B cell (primary cell): ENCODE results near the gene SYNE1. TPM values are rescaled to one million over a fixed set of nuclear protein-coding genes. Genes with fewer than 3 reads are reported as not detected.

Experiments used
- ATAC-seq: fragments of 200-7000 bp; cut with Tn5 transposase; one replicate; pipeline ENCODE4 v1.10.0; 2021; ENCODE audit warnings: low read depth, mild to moderate bottlenecking, moderate number of reproducible peaks, moderate library complexity
- CTCF ChIA-PET: fragments of 350-600 bp; sonication (Branson Sonifier 250); formaldehyde crosslinking; loops from one replicate; lab custom pipeline; 2021; ENCODE audit warnings: antibody characterized with exemption, inconsistent platforms; lab: Charles Lee
- POLR2A ChIA-PET: fragments of 350-600 bp; sonication (Branson Sonifier 250); formaldehyde crosslinking; loops from one replicate; lab custom pipeline; 2021; ENCODE audit warnings: antibody characterized with exemption; lab: Charles Lee
- DNase-seq: peaks from one replicate; pipeline ENCODE4 v3.0.0; 2013
- H2AFZ ChIP-seq: 2 replicates; pipeline ENCODE4 v1.6.1; 2012; ENCODE audit warnings: mild to moderate bottlenecking, low read depth, low read length; ENCODE audit not compliant: insufficient read depth, poor library complexity, severe bottlenecking
- H3K27ac ChIP-seq, 2 donors: 1 replicate in 1 of 2; 2 replicates in 1 of 2; pipeline ENCODE4 v1.5.1; 2012 to 2013; ENCODE audit warnings: low read length in 2 of 2, mild to moderate bottlenecking in 2 of 2, moderate library complexity in 1 of 2
- H3K27me3 ChIP-seq, 4 experiments: fragments of 200-600 bp in 1 of 4; sonication (generic) in 1 of 4; replicated peaks in 1 of 4; 1 replicate in 2 of 4; 2 replicates in 2 of 4; pipeline versions ENCODE4 v1.6.1 to v1.7.0; 2013 to 2016; ENCODE audit warnings: low read length in 3 of 4, mild to moderate bottlenecking in 2 of 4, mixed read lengths in 1 of 4, moderate library complexity in 1 of 4; ENCODE audit not compliant: insufficient read depth in 4 of 4, control insufficient read depth in 3 of 4; ENCODE audit errors: control extremely low read depth in 1 of 4
- H3K36me3 ChIP-seq, 2 experiments: replicated peaks in 1 of 2; 1 replicate in 1 of 2; 2 replicates in 1 of 2; pipeline versions ENCODE4 v1.6.1 to v1.7.1; 2013; ENCODE audit warnings: low read length in 1 of 2; ENCODE audit not compliant: insufficient read depth in 2 of 2, control insufficient read depth in 1 of 2; ENCODE audit errors: control extremely low read depth in 1 of 2, extremely low read depth in 1 of 2
- H3K4me1 ChIP-seq, 2 donors: fragments of 200-600 bp in 1 of 2; sonication (generic) in 1 of 2; 1 replicate in 1 of 2; 2 replicates in 1 of 2; pipeline versions ENCODE4 v1.5.1 to v1.6.1; 2013 to 2017; ENCODE audit warnings: low read length in 2 of 2; ENCODE audit not compliant: control insufficient read depth in 2 of 2, insufficient read depth in 2 of 2
- H3K4me2 ChIP-seq: replicated peaks from 2 replicates; pipeline ENCODE3; 2012; ENCODE audit warnings: mild to moderate bottlenecking, low read depth, low read length; ENCODE audit not compliant: poor library complexity, severe bottlenecking
- H3K4me3 ChIP-seq, 5 experiments: fragments of 200-600 bp in 1 of 5; sonication (generic) in 1 of 5; 1 replicate in 3 of 5; 2 replicates in 2 of 5; pipeline versions ENCODE4 v1.5.1 to v1.7.0; 2011 to 2016; ENCODE audit warnings: low read length in 4 of 5, mild to moderate bottlenecking in 4 of 5, low read depth in 2 of 5, control low read depth in 1 of 5, moderate library complexity in 1 of 5; ENCODE audit not compliant: insufficient read depth in 1 of 5; ENCODE audit errors: control extremely low read depth in 1 of 5, extremely low read depth in 1 of 5
- H3K79me2 ChIP-seq: fragments of 200-600 bp; sonication (generic); one replicate; pipeline ENCODE4 v1.6.0; 2016; ENCODE audit warnings: low read length; ENCODE audit not compliant: control insufficient read depth, insufficient read depth
- H3K9ac ChIP-seq: fragments of 200-600 bp; sonication (generic); 2 replicates; pipeline ENCODE4 v1.6.1; 2017; ENCODE audit warnings: mild to moderate bottlenecking, low read length, moderate library complexity
- H3K9me3 ChIP-seq, 3 donors: one replicate each; pipeline versions ENCODE4 v1.6.1 to v1.7.1; 2013; ENCODE audit warnings: low read length in 2 of 3; ENCODE audit not compliant: control insufficient read depth in 2 of 3, insufficient read depth in 1 of 3; ENCODE audit errors: control extremely low read depth in 1 of 3
- H4K20me1 ChIP-seq: 2 replicates; pipeline ENCODE4 v1.6.0; 2012; ENCODE audit warnings: mild to moderate bottlenecking, low read length; ENCODE audit not compliant: insufficient read depth, control insufficient read depth, poor library complexity, severe bottlenecking
- H3K27ac Mint-ChIP-seq: one replicate; pipeline ENCODE4 v1.8.0; 2021; ENCODE audit warnings: mixed read lengths
- H3K27me3 Mint-ChIP-seq: one replicate; pipeline ENCODE4 v1.8.0; 2021; ENCODE audit warnings: mixed read lengths
- H3K4me1 Mint-ChIP-seq: one replicate; pipeline ENCODE4 v1.8.0; 2021; ENCODE audit warnings: mixed read lengths
- H3K4me3 Mint-ChIP-seq: one replicate; pipeline ENCODE4 v1.8.0; 2021; ENCODE audit warnings: mixed read lengths
- H3K9me3 Mint-ChIP-seq: one replicate; pipeline ENCODE4 v1.8.0; 2022; ENCODE audit warnings: mixed read lengths; ENCODE audit not compliant: insufficient read depth
- EZH2 ChIP-seq: IDR thresholded peaks from 2 replicates; pipeline ENCODE4 v1.6.1; 2012; ENCODE audit warnings: borderline replicate concordance, low read depth, mild to moderate bottlenecking, moderate library complexity, low read length; ENCODE audit not compliant: insufficient read depth, poor library complexity, severe bottlenecking
- WGBS: methylation state at CpG from one replicate; pipeline ENCODE4 v1.1.5; 2013; ENCODE audit warnings: missing lambda C conversion rate; ENCODE audit not compliant: insufficient coverage; 5-methylcytosine and 5-hydroxymethylcytosine counted together
- intact Hi-C: fragments of 100-400 bp; cut with micrococcal nuclease; formaldehyde crosslinking; loops from one replicate; pipeline ENCODE4 v1.10.0; 2022
- polyA plus RNA-seq: library from polyadenylated mRNA; depleted of rRNA; stranded (reverse); fragments of >200 nt; gene quantifications from 2 replicates; pipeline ENCODE4 v1.2.3, GENCODE V29; 2012
- total RNA-seq, 2 donors: library from RNA; stranded (reverse); fragments of 120-200 nt in 1 of 2; gene quantifications; 1 replicate in 1 of 2; 2 replicates in 1 of 2; pipeline versions ENCODE4 v1.2.3 to v1.2.4, GENCODE V29; 2013 to 2022
- TF ChIP-seq, protein P1 (sequence below): fragments of 200-600 bp; IDR thresholded peaks from one replicate; pipeline ENCODE4 v1.8.0; 2022; ENCODE audit warnings: antibody characterized with exemption, mild to moderate bottlenecking

SYNE1 gene
- total and polyA plus RNA-seq, 2 donors (not counting 1 experiment from before 2014, with no cell fraction given) = 49.2 to 108 TPM

DNA sequence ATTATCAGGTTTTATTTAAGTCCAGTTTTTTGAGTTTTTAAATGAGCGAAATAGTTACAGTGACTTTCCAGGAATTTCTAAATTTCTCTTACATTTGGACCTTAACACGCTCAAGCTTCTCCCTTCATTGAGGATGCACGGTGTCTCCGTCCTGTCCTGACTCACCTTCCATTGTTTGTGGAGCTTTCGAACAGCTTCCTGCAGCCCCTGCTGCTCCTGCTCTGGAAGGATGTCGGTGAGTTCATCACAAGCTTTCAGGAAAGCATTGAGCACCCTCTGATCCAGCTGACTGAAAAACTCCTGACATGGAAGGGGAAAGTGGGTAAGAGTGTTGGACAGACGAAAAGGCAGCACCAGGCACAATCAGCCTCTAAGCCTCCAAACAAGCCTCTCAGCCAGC is 183.7 kb downstream of the SYNE1 start:
- ChIA-PET POLR2A (no interaction called here), CTCF (no interaction called here)
- intact Hi-C loops = no loop called here
- Mint-ChIP-seq H3K9me3 (peaks cover 2% of the 10 kb centered on the region), H3K27ac (no peak overlapping the region), H3K4me1 (no peaks in the 10 kb centered on the region), H3K27me3 (no peaks in the 10 kb centered on the region), H3K4me3 (no peak overlapping the region)
- H3K4me3 ChIP-seq = no peak overlapping the region
- no peak for TF ChIP-seq EZH2
- TF ChIP-seq, protein P1, sequence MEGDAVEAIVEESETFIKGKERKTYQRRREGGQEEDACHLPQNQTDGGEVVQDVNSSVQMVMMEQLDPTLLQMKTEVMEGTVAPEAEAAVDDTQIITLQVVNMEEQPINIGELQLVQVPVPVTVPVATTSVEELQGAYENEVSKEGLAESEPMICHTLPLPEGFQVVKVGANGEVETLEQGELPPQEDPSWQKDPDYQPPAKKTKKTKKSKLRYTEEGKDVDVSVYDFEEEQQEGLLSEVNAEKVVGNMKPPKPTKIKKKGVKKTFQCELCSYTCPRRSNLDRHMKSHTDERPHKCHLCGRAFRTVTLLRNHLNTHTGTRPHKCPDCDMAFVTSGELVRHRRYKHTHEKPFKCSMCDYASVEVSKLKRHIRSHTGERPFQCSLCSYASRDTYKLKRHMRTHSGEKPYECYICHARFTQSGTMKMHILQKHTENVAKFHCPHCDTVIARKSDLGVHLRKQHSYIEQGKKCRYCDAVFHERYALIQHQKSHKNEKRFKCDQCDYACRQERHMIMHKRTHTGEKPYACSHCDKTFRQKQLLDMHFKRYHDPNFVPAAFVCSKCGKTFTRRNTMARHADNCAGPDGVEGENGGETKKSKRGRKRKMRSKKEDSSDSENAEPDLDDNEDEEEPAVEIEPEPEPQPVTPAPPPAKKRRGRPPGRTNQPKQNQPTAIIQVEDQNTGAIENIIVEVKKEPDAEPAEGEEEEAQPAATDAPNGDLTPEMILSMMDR = no peak
- H3K9ac ChIP-seq = no peak overlapping the region
- no peaks in the 10 kb centered on the region for H3K4me1 ChIP-seq
- DNase-seq (no peak), ATAC-seq (no peak)
- H4K20me1 ChIP-seq = no peaks in the 10 kb centered on the region
- no peaks in the 10 kb centered on the region for H3K27me3 ChIP-seq
- no peaks in the 10 kb centered on the region for H3K79me2 ChIP-seq
- H3K27ac ChIP-seq = no peak overlapping the region
- 81% methylated on average over 5 of the region's 7 CpGs for WGBS
- no peak overlapping the region for H3K4me2 ChIP-seq
- H3K36me3 ChIP-seq = no peaks in the 10 kb centered on the region
- no peak overlapping the region for H2AFZ ChIP-seq
- no peaks in the 10 kb centered on the region for H3K9me3 ChIP-seq

GRCh38 chr6:152452639-152453038 is 184.5 kb downstream of the SYNE1 start:
- no peak for TF ChIP-seq EZH2
- TF ChIP-seq, protein P1 = no peak
- Histone ChIP-seq H3K4me3 (no peak overlapping the region), H2AFZ (no peak overlapping the region), H3K4me1 (no peaks in the 10 kb centered on the region), H3K4me2 (no peak overlapping the region), H3K36me3 (no peaks in the 10 kb centered on the region), H3K9ac (no peak overlapping the region), H3K27me3 (no peaks in the 10 kb centered on the region), H3K9me3 (no peaks in the 10 kb centered on the region), H3K79me2 (no peaks in the 10 kb centered on the region), H3K27ac (no peak overlapping the region), H4K20me1 (no peaks in the 10 kb centered on the region)
- H3K27me3 Mint-ChIP-seq = no peaks in the 10 kb centered on the region
- intact Hi-C loops = no loop called here
- H3K27ac Mint-ChIP-seq = no peak overlapping the region
- peaks cover 2% of the 10 kb centered on the region for H3K9me3 Mint-ChIP-seq
- CTCF ChIA-PET = no interaction called here
- POLR2A ChIA-PET = no interaction called here
- 95% methylated on average over 4 of the region's 7 CpGs for WGBS
- DNase-seq (no peak), ATAC-seq (no peak)
- H3K4me3 Mint-ChIP-seq = no peak overlapping the region
- no peaks in the 10 kb centered on the region for H3K4me1 Mint-ChIP-seq
